ENCODE measurements around the gene RTL1. TPM values are rescaled to one million over a fixed set of nuclear protein-coding genes. Genes with fewer than 3 reads are reported as not detected.

The RTL1 gene
- total RNA-seq, 1 experiment from 2014 or later: not detected

GRCh38 chr14:100880271-100881101 is 23.0 kb downstream of the RTL1 start:
- no peak for TF ChIP-seq CTCF (conservative IDR thresholded peaks at IDR 0.05; ENCODE audit: low read depth, low read length)
- no peak for TF ChIP-seq EZH2 (IDR thresholded peaks at IDR 0.05; ENCODE audit: low read length, unreplicated experiment)
- TF ChIP-seq EZH2phosphoT487 (IDR thresholded peaks at IDR 0.05; ENCODE audit: borderline replicate concordance, low read length): no peak
- no peaks in the 10 kb centered on the region for H4K20me1 ChIP-seq (ENCODE audit: low read length)
- no peak overlapping the region for H3K4me3 ChIP-seq (ENCODE audit: low read length)
- no TSS peak for BruUV-seq (replicated peaks)
- H3K9ac ChIP-seq (ENCODE audit: low read length): no peak overlapping the region
- H3F3A ChIP-seq (ENCODE audit: low read length, unreplicated experiment): no peaks in the 10 kb centered on the region
- H3K36me3 ChIP-seq (ENCODE audit: low read depth, low read length): no peaks in the 10 kb centered on the region
- ChIA-PET CTCF (no interaction called here), POLR2A (ENCODE audit: unreplicated experiment) (no interaction called here)
- no peaks in the 10 kb centered on the region for H3K9me2 ChIP-seq (replicated peaks; ENCODE audit: low read length)
- H3K9me3 ChIP-seq (ENCODE audit: low read length): no peaks in the 10 kb centered on the region
- H3K79me2 ChIP-seq (ENCODE audit: low read length): no peaks in the 10 kb centered on the region
- H3K27ac ChIP-seq (ENCODE audit: low read length): no peak overlapping the region
- H3K4me1 ChIP-seq (ENCODE audit: insufficient read depth, low read length): no peaks in the 10 kb centered on the region
- DNase-seq (no peak), ATAC-seq (no peak)
- no peaks in the 10 kb centered on the region for H3K27me3 ChIP-seq (ENCODE audit: low read length)
- intact Hi-C loops (cut with micrococcal nuclease): no loop called here
- no peak overlapping the region for H2AFZ ChIP-seq (ENCODE audit: low read length)
- no peak overlapping the region for H3K4me2 ChIP-seq (ENCODE audit: low read length)

GRCh38 chr14:100879782-100880181 is 23.7 kb downstream of the RTL1 start:
- H3K27me3 ChIP-seq (ENCODE audit: low read length): no peaks in the 10 kb centered on the region
- H3K4me1 ChIP-seq (ENCODE audit: insufficient read depth, low read length): no peaks in the 10 kb centered on the region
- ChIA-PET CTCF (no interaction called here), POLR2A (ENCODE audit: unreplicated experiment) (no interaction called here)
- no peak overlapping the region for H3K4me3 ChIP-seq (ENCODE audit: low read length)
- H3K9me2 ChIP-seq (replicated peaks; ENCODE audit: low read length): no peaks in the 10 kb centered on the region
- H2AFZ ChIP-seq (ENCODE audit: low read length): no peak overlapping the region
- no peaks in the 10 kb centered on the region for H3F3A ChIP-seq (ENCODE audit: low read length, unreplicated experiment)
- H3K79me2 ChIP-seq (ENCODE audit: low read length): no peaks in the 10 kb centered on the region
- H4K20me1 ChIP-seq (ENCODE audit: low read length): no peaks in the 10 kb centered on the region
- H3K9me3 ChIP-seq (ENCODE audit: low read length): no peaks in the 10 kb centered on the region
- intact Hi-C loops (cut with micrococcal nuclease): no loop called here
- no peak overlapping the region for H3K9ac ChIP-seq (ENCODE audit: low read length)
- no peak overlapping the region for H3K27ac ChIP-seq (ENCODE audit: low read length)
- DNase-seq (no peak), ATAC-seq (no peak)
- TF ChIP-seq EZH2phosphoT487 (IDR thresholded peaks at IDR 0.05; ENCODE audit: borderline replicate concordance, low read length) (no peak), EZH2 (IDR thresholded peaks at IDR 0.05; ENCODE audit: low read length, unreplicated experiment) (no peak), CTCF (conservative IDR thresholded peaks at IDR 0.05; ENCODE audit: low read depth, low read length) (no peak)
- H3K36me3 ChIP-seq (ENCODE audit: low read depth, low read length): no peaks in the 10 kb centered on the region
- H3K4me2 ChIP-seq (ENCODE audit: low read length): no peak overlapping the region
- no TSS peak for BruUV-seq (replicated peaks)

- H3K4me3 ChIP-seq (ENCODE audit: low read length): no peak overlapping the region
- intact Hi-C loops (cut with micrococcal nuclease): no loop called here
- no peak for TF ChIP-seq CTCF (conservative IDR thresholded peaks at IDR 0.05; ENCODE audit: low read depth, low read length)
- no peak for TF ChIP-seq EZH2phosphoT487 (IDR thresholded peaks at IDR 0.05; ENCODE audit: borderline replicate concordance, low read length)
- no peak for TF ChIP-seq EZH2 (IDR thresholded peaks at IDR 0.05; ENCODE audit: low read length, unreplicated experiment)
- no peaks in the 10 kb centered on the region for H3K36me3 ChIP-seq (ENCODE audit: low read depth, low read length)
- H3K4me1 ChIP-seq (ENCODE audit: insufficient read depth, low read length): no peaks in the 10 kb centered on the region
- no peak overlapping the region for H2AFZ ChIP-seq (ENCODE audit: low read length)
- H3K27ac ChIP-seq (ENCODE audit: low read length): no peak overlapping the region
- BruUV-seq (replicated peaks): no TSS peak
- H3K4me2 ChIP-seq (ENCODE audit: low read length): no peak overlapping the region
- CTCF ChIA-PET: no interaction called here
- DNase-seq (no peak), ATAC-seq (no peak)
- POLR2A ChIA-PET (ENCODE audit: unreplicated experiment): no interaction called here
- no peaks in the 10 kb centered on the region for H3K79me2 ChIP-seq (ENCODE audit: low read length)
- no peaks in the 10 kb centered on the region for H3K27me3 ChIP-seq (ENCODE audit: low read length)
- H3K9ac ChIP-seq (ENCODE audit: low read length): no peak overlapping the region
- H3K9me3 ChIP-seq (ENCODE audit: low read length): no peaks in the 10 kb centered on the region
- H3F3A ChIP-seq (ENCODE audit: low read length, unreplicated experiment): no peaks in the 10 kb centered on the region
- H3K9me2 ChIP-seq (replicated peaks; ENCODE audit: low read length): no peaks in the 10 kb centered on the region
- no peaks in the 10 kb centered on the region for H4K20me1 ChIP-seq (ENCODE audit: low read length)
Measured at GRCh38 chr14:100879194-100879593, 24.3 kb downstream of the RTL1 start.

Data from PC-3 (cell line).